Endothelial cell of umbilical vein (primary cell): ENCODE measurements around the gene THSD4. TPM values are rescaled to one million over a fixed set of nuclear protein-coding genes. Genes with fewer than 3 reads are reported as not detected.

Source experiments
- BruUV-seq: library from RNA; stranded (reverse); fragments of 400-500 nt; replicated peaks from 2 replicates; lab custom pipeline; 2021; lab: Mats Ljungman, UMichigan
- CTCF ChIA-PET: fragments of 300-600, 350-600 bp; sonication (Branson Sonifier 250); formaldehyde crosslinking; loops from one replicate; lab custom pipeline; 2021; ENCODE audit warnings: antibody characterized with exemption, inconsistent platforms; lab: Charles Lee
- POLR2A ChIA-PET: fragments of 300-600, 350-600 bp; sonication (Branson Sonifier 250); formaldehyde crosslinking; loops from one replicate; lab custom pipeline; 2021; ENCODE audit warnings: antibody characterized with exemption, inconsistent platforms; lab: Charles Lee
- DNase-seq: peaks from one replicate; pipeline ENCODE4 v3.0.0-alpha.2; 2011; ENCODE audit warnings: low read depth, low spot score
- FAIRE-seq: peaks from 2 replicates; lab custom pipeline; 2011; peaks lifted over from hg19 to GRCh38; lab: Jason Lieb, UNC
- H2AFZ ChIP-seq: 2 replicates; pipeline ENCODE4 v1.6.0; 2012; ENCODE audit warnings: low read depth, low read length, control low read depth, inconsistent platforms
- H3K27ac ChIP-seq: 2 replicates; pipeline ENCODE4 v1.5.1; 2011; ENCODE audit warnings: low read depth, mild to moderate bottlenecking, control low read depth, low read length, moderate library complexity; ENCODE audit not compliant: insufficient read depth
- H3K27me3 ChIP-seq, 2 experiments: 2 replicates each; pipeline versions ENCODE4 v1.6.0 to v1.6.1; 2011; ENCODE audit warnings: low read length in 2 of 2, mixed read lengths in 1 of 2; ENCODE audit not compliant: control insufficient read depth in 2 of 2, insufficient read depth in 2 of 2
- H3K36me3 ChIP-seq, 2 experiments: 2 replicates in 1 of 2; 3 replicates in 1 of 2; pipeline ENCODE4 v1.5.1; 2011; ENCODE audit warnings: low read length in 2 of 2, mild to moderate bottlenecking in 1 of 2, moderate library complexity in 1 of 2; ENCODE audit not compliant: control insufficient read depth in 2 of 2, insufficient read depth in 2 of 2; ENCODE audit errors: extremely low read depth in 1 of 2
- H3K4me1 ChIP-seq: 3 replicates; pipeline ENCODE4 v1.5.1; 2011; ENCODE audit warnings: mild to moderate bottlenecking, low read length; ENCODE audit not compliant: control insufficient read depth, insufficient read depth; ENCODE audit errors: extremely low read depth
- H3K4me2 ChIP-seq: 2 replicates; pipeline ENCODE4 v1.6.1; 2011; ENCODE audit warnings: low read length, control low read depth, mixed read lengths; ENCODE audit not compliant: insufficient read depth
- H3K4me3 ChIP-seq, 3 experiments: fragments of 200-600 bp in 1 of 3; sonication (generic), shearing (Covaris generic) in 1 of 3; replicated peaks in 1 of 3; 2 replicates each; pipeline ENCODE4 v1.5.1; 2011 to 2016; ENCODE audit warnings: control low read depth in 3 of 3, low read length in 3 of 3, mild to moderate bottlenecking in 2 of 3, inconsistent platforms in 1 of 3, low read depth in 1 of 3, moderate library complexity in 1 of 3; ENCODE audit not compliant: insufficient read depth in 1 of 3
- H3K79me2 ChIP-seq: 2 replicates; pipeline ENCODE4 v1.6.0; 2012; ENCODE audit warnings: low read length, inconsistent platforms; ENCODE audit not compliant: control insufficient read depth, insufficient read depth
- H3K9ac ChIP-seq: replicated peaks from 2 replicates; pipeline ENCODE3; 2011; ENCODE audit warnings: low read length, control low read depth; ENCODE audit not compliant: insufficient read depth; ENCODE audit errors: extremely low read depth
- H3K9me1 ChIP-seq: replicated peaks from 3 replicates; pipeline ENCODE4 v1.6.0; 2011; ENCODE audit warnings: mild to moderate bottlenecking, low read length; ENCODE audit not compliant: control insufficient read depth, insufficient read depth; ENCODE audit errors: extremely low read depth
- H3K9me3 ChIP-seq: replicated peaks from 2 replicates; pipeline ENCODE4 v1.5.1; 2012; ENCODE audit warnings: low read length, inconsistent platforms; ENCODE audit not compliant: control insufficient read depth, insufficient read depth
- H4K20me1 ChIP-seq: replicated peaks from 2 replicates; pipeline ENCODE3; 2011; ENCODE audit warnings: mild to moderate bottlenecking, low read length; ENCODE audit not compliant: control insufficient read depth, insufficient read depth; ENCODE audit errors: extremely low read depth
- CTCF ChIP-seq, 2 donors: IDR thresholded peaks; 1 replicate in 1 of 2; 2 replicates in 1 of 2; pipeline ENCODE4 v1.5.1; 2011; ENCODE audit warnings: low read length in 2 of 2, mild to moderate bottlenecking in 2 of 2, moderate library complexity in 2 of 2, control low read depth in 1 of 2, inconsistent platforms in 1 of 2, low read depth in 1 of 2; ENCODE audit not compliant: insufficient read depth in 1 of 2; ENCODE audit errors: extremely low read depth in 1 of 2
- EZH2 ChIP-seq: IDR thresholded peaks from 2 replicates; pipeline ENCODE4 v1.6.1; 2012; ENCODE audit warnings: borderline replicate concordance, low read depth, mild to moderate bottlenecking, moderate library complexity, low read length, inconsistent platforms; ENCODE audit not compliant: severe bottlenecking
- FOS ChIP-seq: IDR thresholded peaks from 2 replicates; pipeline ENCODE4 v1.6.1; 2011; ENCODE audit warnings: mild to moderate bottlenecking, low read length, moderate library complexity, borderline replicate concordance; ENCODE audit not compliant: insufficient read depth
- GATA2 ChIP-seq: IDR thresholded peaks from 2 replicates; pipeline ENCODE4 v1.7.0; 2011; ENCODE audit warnings: low read depth, mild to moderate bottlenecking, moderate library complexity, mixed read lengths, low read length; ENCODE audit not compliant: insufficient read length, insufficient read depth
- JUN ChIP-seq: IDR thresholded peaks from 2 replicates; pipeline ENCODE4 v1.6.1; 2011; ENCODE audit warnings: borderline replicate concordance, low read depth; ENCODE audit not compliant: insufficient read length, insufficient read depth
- MAX ChIP-seq: IDR thresholded peaks from 2 replicates; pipeline ENCODE4 v1.6.1; 2011; ENCODE audit not compliant: insufficient read depth, insufficient read length
- MYC ChIP-seq: IDR thresholded peaks from one replicate; pipeline ENCODE4 v1.6.1; 2011; ENCODE audit warnings: mild to moderate bottlenecking, low read depth, low read length
- POLR2A ChIP-seq: IDR thresholded peaks from 2 replicates; pipeline ENCODE4 v1.6.1; 2012; ENCODE audit warnings: low read depth, mild to moderate bottlenecking, control low read depth, low read length
- POLR2AphosphoS5 ChIP-seq: IDR thresholded peaks from 2 replicates; pipeline ENCODE4 v1.6.1; 2012; ENCODE audit warnings: low read depth, mild to moderate bottlenecking, control low read depth, low read length, moderate library complexity; ENCODE audit not compliant: insufficient read depth
- dilution Hi-C: fragments of 300-500 bp; cut with MboI; formaldehyde crosslinking; loops from one replicate; pipeline ENCODE4 v1.15.0; 2019; ENCODE audit warnings: low sequenced_read_pairs; ENCODE audit not compliant: extremely low pct_ligation_motif_present
- intact Hi-C: fragments of 100-400 bp; cut with micrococcal nuclease; formaldehyde crosslinking; loops from one replicate; pipeline ENCODE4 v1.10.0; 2022
- polyA plus RNA-seq, 4 experiments: library from polyadenylated mRNA; depleted of rRNA in 3 of 4; stranded (reverse) in 3 of 4; unstranded in 1 of 4; fragments of >200 nt; gene quantifications; 2 replicates each; pipeline versions ENCODE4 v1.2.1 to v1.2.3, GENCODE V29; 2011 to 2012; ENCODE audit warnings: missing spikeins in 1 of 4
- total RNA-seq: library from RNA; stranded (reverse); gene quantifications from 2 replicates; pipeline ENCODE4 v1.2.3, GENCODE V29; 2021

THSD4 gene
- total and polyA plus RNA-seq, 2 donors (not counting 3 experiments of a cell fraction or from before 2014, with no cell fraction given) = 9.9 to 25.4 TPM

- TF ChIP-seq CTCF (IDR thresholded peaks at IDR 0.05; ENCODE audit: extremely low read depth in 1 of 2, insufficient read depth in 1 of 2, low read depth in 1 of 2, low read length in 2 of 2) (no peak), GATA2 (no peak), JUN (no peak)
- no peak overlapping the region for H3K4me2 ChIP-seq
- no peaks in the 10 kb centered on the region for H4K20me1 ChIP-seq
- H3K4me1 ChIP-seq = peaks cover 31% of the 10 kb centered on the region
- no peak overlapping the region for H3K27ac ChIP-seq
- H3K9me3 ChIP-seq = no peaks in the 10 kb centered on the region
- intact Hi-C loops (loop anchor here (5.0 kb wide), 1 partner anchor 127 kb away; no protein-coding TSS in a partner anchor), dilution Hi-C loops (no loop called here)
- H3K4me3 ChIP-seq = no peak overlapping the region
- no peak overlapping the region for H2AFZ ChIP-seq
- DNase-seq (no peak), FAIRE-seq (no peak)
- ChIA-PET CTCF (no interaction called here), POLR2A (no interaction called here)
- no peaks in the 10 kb centered on the region for H3K36me3 ChIP-seq
- BruUV-seq = no TSS peak
- no peak overlapping the region for H3K9ac ChIP-seq
- H3K27me3 ChIP-seq = no peaks in the 10 kb centered on the region
- no peaks in the 10 kb centered on the region for H3K79me2 ChIP-seq
- H3K9me1 ChIP-seq = no peaks in the 10 kb centered on the region
These were observed 139.2 kb downstream of the THSD4 start for GRCh38 chr15:71254491-71254890.

GRCh38 chr15:71256934-71257664 is 141.8 kb downstream of the THSD4 start:
- Histone ChIP-seq H3K79me2 (no peaks in the 10 kb centered on the region), H3K9me3 (no peaks in the 10 kb centered on the region), H3K9ac (no peak overlapping the region), H3K4me3 (no peak overlapping the region), H2AFZ (no peak overlapping the region), H3K4me1 (peaks cover 4% of the 10 kb centered on the region), H3K4me2 (no peak overlapping the region), H3K27ac (no peak overlapping the region), H3K9me1 (no peaks in the 10 kb centered on the region), H3K36me3 (no peaks in the 10 kb centered on the region), H3K27me3 (no peaks in the 10 kb centered on the region), H4K20me1 (no peaks in the 10 kb centered on the region)
- no peak for DNase-seq
- dilution Hi-C loops (no loop called here), intact Hi-C loops (no loop called here)
- POLR2A ChIA-PET = no interaction called here
- CTCF ChIA-PET = no interaction called here
- TF ChIP-seq EZH2 (no peak), POLR2A (no peak), POLR2AphosphoS5 (no peak), FOS (no peak), MAX (no peak), MYC (no peak), JUN (no peak), GATA2 (no peak), CTCF (IDR thresholded peaks at IDR 0.05; ENCODE audit: extremely low read depth in 1 of 2, insufficient read depth in 1 of 2, low read depth in 1 of 2, low read length in 2 of 2) (no peak)
- FAIRE-seq = no peak
- no TSS peak for BruUV-seq
